PC-3 (cell line): ENCODE measurements around the gene CHST5. TPM values are rescaled to one million over a fixed set of nuclear protein-coding genes. Genes with fewer than 3 reads are reported as not detected.

Experiments
- ATAC-seq: fragments of 200-7000 bp; cut with Tn5 transposase; 2 replicates; pipeline ENCODE4 v1.9.1; 2020; ENCODE audit warnings: mild to moderate bottlenecking, moderate library complexity
- BruUV-seq: library from RNA; stranded (reverse); fragments of 400-500 nt; replicated peaks from 2 replicates; lab custom pipeline; 2021; lab: Mats Ljungman, UMichigan
- CTCF ChIA-PET: fragments of 300-600 bp; sonication (Branson Sonifier 250); formaldehyde crosslinking; loops from one replicate; lab custom pipeline; 2022; ENCODE audit warnings: antibody characterized with exemption; lab: Charles Lee
- POLR2A ChIA-PET: fragments of 300-600 bp; sonication (Branson Sonifier 250); formaldehyde crosslinking; loops from one replicate; lab custom pipeline; 2022; ENCODE audit warnings: antibody characterized with exemption; ENCODE audit not compliant: unreplicated experiment; lab: Charles Lee
- DNase-seq: peaks from one replicate; pipeline ENCODE4 v3.0.0-alpha.2; 2015
- H2AFZ ChIP-seq: fragments of 300-600 bp; sonication (generic); 2 replicates; pipeline ENCODE4 v1.6.0; 2016; ENCODE audit warnings: antibody characterized with exemption, low read length
- H3F3A ChIP-seq: fragments of 300-600 bp; sonication (generic); one replicate; pipeline ENCODE4 v1.6.0; 2017; ENCODE audit warnings: antibody characterized with exemption, low read length, control low read depth, mild to moderate bottlenecking; ENCODE audit not compliant: unreplicated experiment
- H3K27ac ChIP-seq: fragments of 300-600 bp; sonication (generic); 2 replicates; pipeline ENCODE4 v1.5.1; 2016; ENCODE audit warnings: mild to moderate bottlenecking, low read length
- H3K27me3 ChIP-seq: fragments of 300-600 bp; sonication (generic); 2 replicates; pipeline ENCODE4 v1.6.1; 2016; ENCODE audit warnings: low read length, mixed read lengths
- H3K36me3 ChIP-seq: fragments of 300-600 bp; sonication (generic); 2 replicates; pipeline ENCODE4 v1.6.1; 2016; ENCODE audit warnings: low read depth, mixed run types, low read length, mixed read lengths
- H3K4me1 ChIP-seq: fragments of 300-600 bp; sonication (generic); 2 replicates; pipeline ENCODE4 v1.5.1; 2016; ENCODE audit warnings: low read length; ENCODE audit not compliant: insufficient read depth
- H3K4me2 ChIP-seq: fragments of 300-600 bp; sonication (generic); 2 replicates; pipeline ENCODE4 v1.6.0; 2016; ENCODE audit warnings: low read length
- H3K4me3 ChIP-seq: fragments of 300-600 bp; sonication (generic); 2 replicates; pipeline ENCODE4 v1.5.1; 2016; ENCODE audit warnings: mild to moderate bottlenecking, low read length, mixed read lengths
- H3K79me2 ChIP-seq: fragments of 300-600 bp; sonication (generic); 2 replicates; pipeline ENCODE4 v1.6.1; 2017; ENCODE audit warnings: low read length, mixed read lengths
- H3K9ac ChIP-seq: fragments of 300-600 bp; sonication (generic); 2 replicates; pipeline ENCODE4 v1.6.0; 2016; ENCODE audit warnings: mild to moderate bottlenecking, low read length
- H3K9me2 ChIP-seq: fragments of 300-600 bp; sonication (generic); replicated peaks from 2 replicates; pipeline ENCODE4 v1.6.1; 2016; ENCODE audit warnings: mixed run types, low read length, mixed read lengths
- H3K9me3 ChIP-seq: fragments of 300-600 bp; sonication (generic); 2 replicates; pipeline ENCODE4 v1.6.1; 2016; ENCODE audit warnings: low read length, mixed read lengths
- H4K20me1 ChIP-seq: fragments of 300-600 bp; sonication (generic); 2 replicates; pipeline ENCODE4 v1.6.1; 2016; ENCODE audit warnings: low read length, mixed read lengths
- EZH2 ChIP-seq: fragments of 300-600 bp; sonication (generic); IDR thresholded peaks from one replicate; pipeline ENCODE4 v1.6.1; 2017; ENCODE audit warnings: antibody characterized with exemption, mild to moderate bottlenecking, low read length; ENCODE audit not compliant: unreplicated experiment
- EZH2phosphoT487 ChIP-seq: fragments of 300-600 bp; sonication (generic); IDR thresholded peaks from 2 replicates; pipeline ENCODE4 v1.6.1; 2018; ENCODE audit warnings: mild to moderate bottlenecking, antibody characterized with exemption, low read length, borderline replicate concordance
- intact Hi-C: fragments of 100-400 bp; cut with micrococcal nuclease; formaldehyde crosslinking; loops from 2 replicates; pipeline ENCODE4 v1.9.0; 2023
- total RNA-seq: library from RNA; depleted of rRNA; stranded (reverse); fragments of >200 nt; gene quantifications from 2 replicates; pipeline ENCODE4 v1.2.3, GENCODE V29; 2014
- TF ChIP-seq, protein P1 (sequence below): fragments of 300-600 bp; sonication (generic); conservative IDR thresholded peaks from 2 replicates; pipeline ENCODE4 v1.5.1; 2017; ENCODE audit warnings: antibody characterized with exemption, low read depth, mild to moderate bottlenecking, low read length

The CHST5 gene
- total RNA-seq, 1 experiment from 2014 or later, result 0.29 TPM

DNA sequence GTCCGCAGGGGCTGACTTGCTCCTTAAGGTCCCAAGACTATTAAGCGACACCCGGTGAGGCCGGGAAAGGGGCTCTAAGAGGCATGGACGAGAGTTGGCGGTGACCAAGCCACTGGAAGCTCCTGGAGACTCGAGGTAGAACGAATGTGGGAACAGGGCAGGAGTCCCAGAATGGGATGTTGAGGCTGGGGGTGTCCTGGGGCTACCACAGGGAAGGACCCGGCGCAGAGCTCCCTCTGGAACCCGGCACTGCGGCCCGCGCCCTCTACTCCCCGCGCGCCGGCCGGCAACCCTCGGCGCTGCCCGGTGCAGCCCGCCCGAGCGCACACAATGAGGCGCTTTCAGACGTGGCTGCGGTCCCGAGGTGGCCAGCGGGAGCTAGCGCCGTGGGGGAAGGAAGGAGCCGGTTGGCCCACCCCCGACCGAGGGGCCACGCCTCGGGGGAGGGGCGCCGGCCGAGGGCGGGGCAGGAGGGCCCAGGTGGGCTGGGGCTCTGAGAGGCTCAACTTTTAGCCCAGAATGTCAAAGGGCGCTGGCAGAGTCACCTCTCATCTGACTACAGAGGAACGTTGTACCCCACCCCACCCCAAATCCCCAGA, 40.7 kb downstream of the CHST5 start, which contains the start of gene CHST6:
Gene CHST6, minus strand, starts transcription at position 366 of the 599 bp plus-strand sequence. CDS start 15,613 bp downstream, outside the sequence.
- no peaks in the 10 kb centered on the region for H3F3A ChIP-seq
- no TSS peak for BruUV-seq
- POLR2A ChIA-PET, result no interaction called here
- CTCF ChIA-PET, result no interaction called here
- H3K9me2 ChIP-seq, result no peaks in the 10 kb centered on the region
- intact Hi-C loops, result no loop called here
- TF ChIP-seq, protein P1, sequence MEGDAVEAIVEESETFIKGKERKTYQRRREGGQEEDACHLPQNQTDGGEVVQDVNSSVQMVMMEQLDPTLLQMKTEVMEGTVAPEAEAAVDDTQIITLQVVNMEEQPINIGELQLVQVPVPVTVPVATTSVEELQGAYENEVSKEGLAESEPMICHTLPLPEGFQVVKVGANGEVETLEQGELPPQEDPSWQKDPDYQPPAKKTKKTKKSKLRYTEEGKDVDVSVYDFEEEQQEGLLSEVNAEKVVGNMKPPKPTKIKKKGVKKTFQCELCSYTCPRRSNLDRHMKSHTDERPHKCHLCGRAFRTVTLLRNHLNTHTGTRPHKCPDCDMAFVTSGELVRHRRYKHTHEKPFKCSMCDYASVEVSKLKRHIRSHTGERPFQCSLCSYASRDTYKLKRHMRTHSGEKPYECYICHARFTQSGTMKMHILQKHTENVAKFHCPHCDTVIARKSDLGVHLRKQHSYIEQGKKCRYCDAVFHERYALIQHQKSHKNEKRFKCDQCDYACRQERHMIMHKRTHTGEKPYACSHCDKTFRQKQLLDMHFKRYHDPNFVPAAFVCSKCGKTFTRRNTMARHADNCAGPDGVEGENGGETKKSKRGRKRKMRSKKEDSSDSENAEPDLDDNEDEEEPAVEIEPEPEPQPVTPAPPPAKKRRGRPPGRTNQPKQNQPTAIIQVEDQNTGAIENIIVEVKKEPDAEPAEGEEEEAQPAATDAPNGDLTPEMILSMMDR, result no peak
- TF ChIP-seq EZH2 (no peak), EZH2phosphoT487 (no peak)
- no peaks in the 10 kb centered on the region for H3K79me2 ChIP-seq
- no peak within 1 kb of the TSS for H2AFZ ChIP-seq
- H4K20me1 ChIP-seq, result no peaks in the 10 kb centered on the region
- H3K27me3 ChIP-seq, result no peaks in the 10 kb centered on the region
- no peak within 1 kb of the TSS for H3K4me3 ChIP-seq
- H3K4me1 ChIP-seq, result peaks cover 5% of the 10 kb centered on the region; the same call in 1 of the 2 replicates
- H3K9me3 ChIP-seq, result no peaks in the 10 kb centered on the region
- H3K27ac ChIP-seq, result no peak within 1 kb of the TSS
- ATAC-seq, result no peak
- H3K9ac ChIP-seq, result no peak within 1 kb of the TSS
- no peaks in the 10 kb centered on the region for H3K36me3 ChIP-seq
- no peak for DNase-seq
- no peak within 1 kb of the TSS for H3K4me2 ChIP-seq

DNA sequence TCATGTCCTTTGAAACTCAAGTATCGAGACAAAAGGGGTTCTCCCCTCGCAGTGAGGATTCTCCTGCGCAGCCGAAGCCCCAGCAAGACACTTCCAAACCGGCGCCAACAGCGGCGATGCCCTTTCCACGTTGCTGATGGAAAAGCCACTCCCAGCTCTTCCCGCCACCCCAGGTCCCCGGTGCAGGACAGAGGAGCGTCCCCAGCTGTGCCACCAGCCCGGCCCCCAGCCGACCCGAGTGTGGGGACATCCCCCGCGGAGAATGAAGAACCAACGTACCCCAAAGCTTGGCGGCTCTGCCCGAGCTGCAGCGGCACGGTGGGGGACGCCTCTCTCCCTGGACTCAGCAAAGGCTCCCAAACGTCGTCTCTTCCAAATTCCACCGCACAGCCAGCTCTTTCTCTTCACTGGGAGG, 41.2 kb downstream of the CHST5 start:
- BruUV-seq, result no TSS peak
- CTCF ChIA-PET, result no interaction called here
- H3F3A ChIP-seq, result no peaks in the 10 kb centered on the region
- no peak overlapping the region for H3K4me3 ChIP-seq
- intact Hi-C loops, result no loop called here
- H3K9me2 ChIP-seq, result no peaks in the 10 kb centered on the region
- no peak overlapping the region for H3K4me2 ChIP-seq
- no peaks in the 10 kb centered on the region for H3K27me3 ChIP-seq
- POLR2A ChIA-PET, result no interaction called here
- H4K20me1 ChIP-seq, result no peaks in the 10 kb centered on the region
- peaks cover 5% of the 10 kb centered on the region; the same call in 1 of the 2 replicates for H3K4me1 ChIP-seq
- H3K9ac ChIP-seq, result no peak overlapping the region
- H3K79me2 ChIP-seq, result no peaks in the 10 kb centered on the region
- TF ChIP-seq, protein P1, result no peak
- TF ChIP-seq EZH2 (no peak), EZH2phosphoT487 (no peak)
- ATAC-seq (no peak), DNase-seq (no peak)
- no peak overlapping the region for H3K27ac ChIP-seq
- no peak overlapping the region for H2AFZ ChIP-seq
- H3K9me3 ChIP-seq, result no peaks in the 10 kb centered on the region
- no peaks in the 10 kb centered on the region for H3K36me3 ChIP-seq

DNA sequence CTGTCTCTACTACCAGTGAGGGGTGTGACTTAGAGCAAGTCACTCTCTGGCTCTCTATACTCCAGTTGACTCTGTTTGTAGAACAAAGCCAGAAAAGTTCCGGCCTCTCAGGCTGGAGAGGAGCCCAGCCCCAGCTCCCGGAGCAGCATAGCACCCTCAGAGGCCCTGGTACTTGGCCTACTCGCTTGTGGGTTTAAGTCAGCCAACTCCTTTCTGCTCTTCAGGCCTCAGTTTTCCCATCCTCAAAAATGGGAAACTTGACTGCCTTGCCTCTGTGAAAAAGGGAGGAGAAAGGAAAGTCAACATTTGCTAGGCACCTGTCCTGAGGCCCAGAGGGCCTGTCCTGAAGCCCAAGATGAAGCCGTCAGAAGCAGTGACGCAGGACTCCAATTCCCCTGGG, 41.7 kb downstream of the CHST5 start:
- no peak for ATAC-seq

More for the DNA sequence above, 41.7 kb downstream of the CHST5 start:
- intact Hi-C loops, result no loop called here
- TF ChIP-seq EZH2phosphoT487, result no peak
- Histone ChIP-seq H3K27ac (no peak overlapping the region), H3K9me2 (no peaks in the 10 kb centered on the region), H3K4me3 (no peak overlapping the region), H3K79me2 (no peaks in the 10 kb centered on the region), H3K9me3 (no peaks in the 10 kb centered on the region), H3K4me2 (no peak overlapping the region), H2AFZ (no peak overlapping the region), H4K20me1 (no peaks in the 10 kb centered on the region), H3K9ac (no peak overlapping the region), H3K36me3 (no peaks in the 10 kb centered on the region), H3K4me1 (peaks cover 5% of the 10 kb centered on the region; the same call in 1 of the 2 replicates), H3F3A (no peaks in the 10 kb centered on the region), H3K27me3 (no peaks in the 10 kb centered on the region)
- ChIA-PET POLR2A (no interaction called here), CTCF (interaction anchor here (0.6 kb wide), 1 partner anchor 315 kb away, joined by 6 read pairs; no protein-coding TSS in a partner anchor)
- BruUV-seq, result no TSS peak
- no peak for DNase-seq
